IgD-negative memory B cell (primary cell): ENCODE measurements around the gene SHF. TPM values are rescaled to one million over a fixed set of nuclear protein-coding genes. Genes with fewer than 3 reads are reported as not detected.

ENCODE experiments used
- H3K27ac Mint-ChIP-seq, 3 donors: one replicate each; pipeline ENCODE4 v1.8.0; 2020 to 2022; ENCODE audit warnings: mild to moderate bottlenecking in 3 of 3, mixed read lengths in 3 of 3, moderate library complexity in 1 of 3
- H3K27me3 Mint-ChIP-seq: one replicate; pipeline ENCODE4 v1.8.0; 2021; ENCODE audit warnings: mixed read lengths
- H3K36me3 Mint-ChIP-seq: one replicate; pipeline ENCODE4 v1.8.0; 2020; ENCODE audit warnings: mild to moderate bottlenecking, mixed read lengths
- H3K4me1 Mint-ChIP-seq, 3 donors: one replicate each; pipeline ENCODE4 v1.8.0; 2020 to 2022; ENCODE audit warnings: mixed read lengths in 3 of 3, mild to moderate bottlenecking in 1 of 3
- H3K4me3 Mint-ChIP-seq, 4 donors: one replicate each; pipeline ENCODE4 v1.8.0; 2020 to 2022; ENCODE audit warnings: mild to moderate bottlenecking in 4 of 4, mixed read lengths in 4 of 4, moderate library complexity in 3 of 4
- H3K9me3 Mint-ChIP-seq, 3 donors: one replicate each; pipeline ENCODE4 v1.8.0; 2020 to 2021; ENCODE audit warnings: mixed read lengths in 3 of 3, mild to moderate bottlenecking in 1 of 3
- polyA plus RNA-seq: library from polyadenylated mRNA; unstranded; fragments of 300-500 nt; fragmentation: Illumina TruSeq; gene quantifications from one replicate; pipeline ENCODE4 v1.2.3, GENCODE V29; 2021

Gene SHF
- polyA plus RNA-seq, 1 donor from 2014 or later = 0.85 TPM

GRCh38 chr15:45185069-45185779 is 2.5 kb downstream of the SHF start:
- peaks cover 5 to 10% (median 8%) of the 10 kb centered on the region in 3 donors for H3K4me1 Mint-ChIP-seq

DNA sequence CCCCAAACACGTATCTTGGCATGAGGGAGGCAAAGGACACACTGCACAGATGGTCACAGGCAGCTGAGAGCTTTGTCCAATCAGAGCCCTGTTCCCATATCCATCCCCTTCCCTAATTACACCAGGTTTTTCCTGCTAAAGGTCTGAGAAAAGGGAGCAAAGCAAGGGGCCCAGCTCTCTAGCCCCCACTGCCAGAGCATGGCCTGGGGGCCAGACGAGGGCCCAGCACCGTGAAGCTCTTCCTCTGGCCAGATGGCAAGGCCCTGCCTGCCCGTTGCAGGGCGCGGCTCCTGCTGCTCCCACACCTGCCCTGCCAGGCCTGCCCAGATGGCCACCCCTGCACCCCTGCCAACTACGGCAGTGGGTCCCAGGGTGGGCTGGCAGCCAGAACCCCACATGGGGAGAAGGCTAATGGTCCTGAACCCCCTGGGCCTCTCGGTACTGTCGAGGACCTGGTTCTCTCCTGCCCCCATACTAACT is 3.2 kb downstream of the SHF start:
- peaks cover 5 to 10% (median 8%) of the 10 kb centered on the region in 3 donors for H3K4me1 Mint-ChIP-seq
- H3K4me3 Mint-ChIP-seq = peak overlapping the region in 1 of 4 donors; percentile 88
- no peak overlapping the region for H3K27ac Mint-ChIP-seq
- peaks cover 0 to 1% (median 0%) of the 10 kb centered on the region in 3 donors for H3K9me3 Mint-ChIP-seq
- H3K27me3 Mint-ChIP-seq = peaks cover 4% of the 10 kb centered on the region
- no peaks in the 10 kb centered on the region for H3K36me3 Mint-ChIP-seq

More at GRCh38 chr15:45185069-45185779, 2.5 kb downstream of the SHF start:
- H3K27ac Mint-ChIP-seq = peak overlapping the region; percentile 28 to 65 (median 38)
- no peaks in the 10 kb centered on the region for H3K9me3 Mint-ChIP-seq
- H3K4me3 Mint-ChIP-seq = peak overlapping the region in 1 of 4 donors; percentile 88
- peaks cover 4% of the 10 kb centered on the region for H3K27me3 Mint-ChIP-seq
- H3K36me3 Mint-ChIP-seq = no peaks in the 10 kb centered on the region

GRCh38 chr15:45183511-45183910 is 4.3 kb downstream of the SHF start:
- Mint-ChIP-seq H3K4me1 (peaks cover 3 to 8% (median 5%) of the 10 kb centered on the region in 3 donors), H3K4me3 (no peak overlapping the region), H3K36me3 (no peaks in the 10 kb centered on the region), H3K9me3 (peaks cover 0 to 1% (median 0%) of the 10 kb centered on the region in 3 donors), H3K27ac (no peak overlapping the region), H3K27me3 (peaks cover 3% of the 10 kb centered on the region)

GRCh38 chr15:45182996-45183395 is 4.8 kb downstream of the SHF start:
- no peaks in the 10 kb centered on the region for H3K36me3 Mint-ChIP-seq
- H3K27me3 Mint-ChIP-seq = no peaks in the 10 kb centered on the region
- no peak overlapping the region for H3K4me3 Mint-ChIP-seq
- H3K4me1 Mint-ChIP-seq = peaks cover 0 to 5% (median 1%) of the 10 kb centered on the region in 3 donors
- H3K27ac Mint-ChIP-seq = no peak overlapping the region
- peaks cover 0 to 1% (median 0%) of the 10 kb centered on the region in 3 donors for H3K9me3 Mint-ChIP-seq

DNA sequence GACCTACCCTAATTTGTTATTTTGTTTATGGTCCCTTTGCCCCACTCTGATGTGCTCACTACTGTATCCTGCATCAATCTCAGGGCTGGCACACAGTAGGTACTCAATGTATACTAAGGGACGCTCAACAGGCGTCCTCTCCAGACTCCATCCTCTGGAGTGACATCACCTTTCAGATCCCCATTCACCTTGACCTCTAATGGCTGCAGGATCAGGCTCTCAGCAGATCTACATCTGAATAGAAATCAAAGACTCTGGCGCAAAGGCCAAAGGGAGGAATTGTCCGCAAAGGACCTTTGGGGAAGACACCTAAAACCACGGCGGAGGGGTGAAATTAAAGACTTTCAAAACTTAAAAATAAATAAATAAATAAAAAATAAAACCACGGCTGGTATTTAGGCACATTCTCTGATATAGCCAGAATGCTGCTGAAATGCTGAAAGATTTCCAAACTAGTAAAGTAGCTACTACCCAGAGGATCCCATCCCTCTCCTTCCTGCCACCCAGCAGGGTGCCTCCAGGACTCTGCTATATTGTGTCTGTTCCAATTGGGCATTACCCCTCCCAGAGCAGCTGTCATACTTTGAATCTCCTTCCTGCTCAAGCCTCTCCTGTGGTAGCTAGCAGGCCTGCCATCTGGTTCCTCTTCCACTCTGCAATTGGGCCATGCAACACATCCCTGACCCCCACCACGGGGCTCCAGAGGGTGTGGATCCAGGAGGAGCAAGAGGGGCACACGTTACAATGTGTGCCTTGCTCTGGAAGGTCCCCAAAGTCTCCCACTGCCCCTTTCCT is 6.1 kb downstream of the SHF start:
- H3K36me3 Mint-ChIP-seq = peaks cover 5% of the 10 kb centered on the region
- H3K27ac Mint-ChIP-seq = peak overlapping the region in 1 of 3 donors; percentile 24
- H3K9me3 Mint-ChIP-seq = peaks cover 0 to 1% (median 0%) of the 10 kb centered on the region in 3 donors
- H3K4me3 Mint-ChIP-seq = no peak overlapping the region
- no peaks in the 10 kb centered on the region for H3K27me3 Mint-ChIP-seq
- H3K4me1 Mint-ChIP-seq = peaks cover 0 to 2% (median 0%) of the 10 kb centered on the region in 3 donors

DNA sequence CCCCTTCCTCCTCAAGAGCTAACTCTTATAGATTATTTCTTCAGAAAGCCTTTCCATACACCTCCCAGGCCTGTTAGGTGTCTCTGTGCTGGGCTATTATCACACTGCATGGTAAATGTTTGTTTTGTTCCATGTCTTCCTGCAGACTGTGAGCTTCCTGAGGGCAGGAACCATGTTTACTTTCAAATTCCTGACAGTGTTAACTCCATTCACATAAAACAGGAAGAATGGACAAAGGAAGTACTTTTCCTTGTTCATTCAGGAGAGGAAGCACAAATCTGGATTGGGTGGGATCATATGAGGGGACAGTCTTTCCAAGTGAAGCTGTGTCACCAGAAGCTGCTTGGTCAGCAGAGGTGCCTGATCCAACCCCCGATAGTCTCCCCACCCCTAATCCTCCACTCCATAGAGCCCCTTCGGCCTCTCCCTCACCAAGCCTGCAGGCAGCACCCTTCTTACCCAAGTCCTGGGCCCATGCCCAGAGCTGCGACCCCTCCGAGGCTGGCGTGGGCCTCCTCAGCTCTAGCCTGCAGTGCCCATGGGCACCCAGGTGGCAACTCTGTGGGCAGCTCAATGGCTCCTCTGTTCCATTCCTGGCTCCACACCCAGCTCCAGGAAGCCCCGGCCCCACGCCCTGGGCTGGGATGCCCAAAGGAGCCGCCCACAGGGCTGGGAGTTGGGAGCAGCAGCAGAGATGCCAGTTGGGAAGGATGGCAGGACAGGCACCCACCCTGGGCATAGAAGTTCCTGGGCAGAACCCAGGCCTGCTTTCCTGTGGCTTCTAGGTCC is 6.9 kb downstream of the SHF start:
- Mint-ChIP-seq H3K4me3 (no peak overlapping the region), H3K4me1 (peaks cover 0 to 2% (median 0%) of the 10 kb centered on the region in 3 donors), H3K27me3 (no peaks in the 10 kb centered on the region), H3K36me3 (peaks cover 5% of the 10 kb centered on the region), H3K9me3 (peaks cover 0 to 1% (median 0%) of the 10 kb centered on the region in 3 donors), H3K27ac (no peak overlapping the region)

DNA sequence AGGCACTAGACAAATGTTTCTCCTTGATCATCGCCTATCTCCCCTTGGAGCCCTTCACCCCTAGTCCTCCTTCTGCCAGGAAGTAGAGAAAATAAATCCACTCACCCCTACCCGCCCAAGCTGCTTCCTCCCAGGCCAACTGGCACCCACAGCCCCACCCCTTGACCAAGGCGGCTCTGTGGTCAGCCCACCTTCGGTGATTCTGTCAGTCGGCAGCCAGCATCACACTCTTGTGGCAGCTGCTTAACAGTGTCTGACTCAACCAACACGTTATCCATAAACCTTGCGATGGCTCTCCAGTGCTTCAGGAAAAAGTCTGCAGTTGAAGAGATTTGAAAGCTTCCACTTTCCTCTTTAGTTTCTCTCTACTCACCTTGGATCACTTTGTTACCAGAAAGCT is 7.6 kb downstream of the SHF start:
- H3K27ac Mint-ChIP-seq = no peak overlapping the region
- peaks cover 5% of the 10 kb centered on the region for H3K36me3 Mint-ChIP-seq
- H3K4me1 Mint-ChIP-seq = peaks cover 0 to 2% (median 0%) of the 10 kb centered on the region in 3 donors
- no peak overlapping the region for H3K4me3 Mint-ChIP-seq
- peaks cover 0 to 1% (median 0%) of the 10 kb centered on the region in 3 donors for H3K9me3 Mint-ChIP-seq
- no peaks in the 10 kb centered on the region for H3K27me3 Mint-ChIP-seq

- Mint-ChIP-seq H3K4me1 (peaks cover 0 to 2% (median 0%) of the 10 kb centered on the region in 3 donors), H3K27ac (no peak overlapping the region), H3K4me3 (no peak overlapping the region), H3K9me3 (peaks cover 0 to 1% (median 0%) of the 10 kb centered on the region in 3 donors), H3K36me3 (peaks cover 5% of the 10 kb centered on the region), H3K27me3 (no peaks in the 10 kb centered on the region)
Measured at GRCh38 chr15:45179221-45179985, 8.4 kb downstream of the SHF start.

GRCh38 chr15:45177285-45177684 is 10.5 kb downstream of the SHF start:
- Mint-ChIP-seq H3K9me3 (peaks cover 0 to 1% (median 0%) of the 10 kb centered on the region in 3 donors), H3K4me1 (peaks cover 0 to 4% (median 0%) of the 10 kb centered on the region in 3 donors), H3K36me3 (peaks cover 5% of the 10 kb centered on the region), H3K27me3 (no peaks in the 10 kb centered on the region), H3K4me3 (no peak overlapping the region), H3K27ac (no peak overlapping the region)

DNA sequence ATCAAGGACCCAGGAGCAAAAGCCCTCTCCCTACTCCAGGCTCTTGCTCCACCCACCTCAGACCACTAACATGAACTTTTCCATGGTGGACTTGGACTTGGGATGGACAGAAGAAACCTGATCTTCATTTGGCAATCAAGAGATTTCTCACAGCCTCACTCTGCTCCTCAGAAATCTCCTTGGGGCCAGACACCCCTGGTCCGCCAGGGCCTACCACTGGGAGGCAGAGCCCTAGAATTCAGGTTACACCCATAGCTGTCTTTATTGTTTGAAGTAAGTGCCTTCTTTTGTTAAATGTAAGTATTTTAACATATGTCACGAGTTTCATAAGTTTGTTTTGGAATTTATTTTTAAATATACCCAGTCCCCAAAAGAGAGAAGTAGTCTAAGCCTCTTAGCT is 13.2 kb downstream of the SHF start:
- Mint-ChIP-seq H3K27me3 (no peaks in the 10 kb centered on the region), H3K27ac (no peak overlapping the region), H3K9me3 (no peaks in the 10 kb centered on the region), H3K36me3 (peaks cover 5% of the 10 kb centered on the region), H3K4me1 (peaks cover 3 to 9% (median 7%) of the 10 kb centered on the region in 3 donors), H3K4me3 (no peak overlapping the region)

DNA sequence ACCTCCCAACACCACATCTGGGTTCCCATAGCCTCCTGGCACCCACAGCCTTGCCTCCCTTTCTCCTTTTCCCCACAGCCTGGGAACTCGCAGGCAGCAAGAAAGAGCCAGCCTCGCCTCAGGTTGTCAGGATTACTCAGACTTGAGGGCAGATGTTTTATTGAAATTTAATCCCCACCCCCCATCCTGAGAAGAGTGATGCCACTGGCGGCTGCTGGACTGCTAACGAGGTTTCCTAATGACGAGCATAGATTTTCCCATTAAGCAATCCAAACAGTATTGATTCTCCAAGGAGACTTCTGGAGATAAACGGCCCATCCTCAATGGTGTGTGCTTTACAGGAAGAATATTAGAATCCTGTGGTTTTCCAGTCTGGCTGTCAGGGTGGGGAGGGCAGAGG is 13.7 kb downstream of the SHF start:
- H3K27me3 Mint-ChIP-seq = no peaks in the 10 kb centered on the region
- no peak overlapping the region for H3K27ac Mint-ChIP-seq
- peaks cover 5 to 11% (median 9%) of the 10 kb centered on the region in 3 donors for H3K4me1 Mint-ChIP-seq
- H3K9me3 Mint-ChIP-seq = no peaks in the 10 kb centered on the region
- H3K36me3 Mint-ChIP-seq = peaks cover 5% of the 10 kb centered on the region
- H3K4me3 Mint-ChIP-seq = no peak overlapping the region

GRCh38 chr15:45171912-45172311 is 15.9 kb downstream of the SHF start:
- Mint-ChIP-seq H3K4me1 (peaks cover 7 to 11% (median 10%) of the 10 kb centered on the region in 3 donors), H3K9me3 (no peaks in the 10 kb centered on the region), H3K27me3 (no peaks in the 10 kb centered on the region), H3K27ac (no peak overlapping the region), H3K4me3 (no peak overlapping the region), H3K36me3 (no peaks in the 10 kb centered on the region)

- H3K4me1 Mint-ChIP-seq = peaks cover 10 to 15% (median 11%) of the 10 kb centered on the region in 3 donors
- no peaks in the 10 kb centered on the region for H3K9me3 Mint-ChIP-seq
- H3K4me3 Mint-ChIP-seq = peak overlapping the region in 2 of 4 donors; percentile 12 to 90
- H3K27ac Mint-ChIP-seq = peak overlapping the region in 2 of 3 donors; percentile 87 to 95
- no peaks in the 10 kb centered on the region for H3K36me3 Mint-ChIP-seq
- H3K27me3 Mint-ChIP-seq = no peaks in the 10 kb centered on the region
Measured at GRCh38 chr15:45169608-45170480, 17.9 kb downstream of the SHF start.
